ENCODE measurements around the gene CACNG6.

DNA sequence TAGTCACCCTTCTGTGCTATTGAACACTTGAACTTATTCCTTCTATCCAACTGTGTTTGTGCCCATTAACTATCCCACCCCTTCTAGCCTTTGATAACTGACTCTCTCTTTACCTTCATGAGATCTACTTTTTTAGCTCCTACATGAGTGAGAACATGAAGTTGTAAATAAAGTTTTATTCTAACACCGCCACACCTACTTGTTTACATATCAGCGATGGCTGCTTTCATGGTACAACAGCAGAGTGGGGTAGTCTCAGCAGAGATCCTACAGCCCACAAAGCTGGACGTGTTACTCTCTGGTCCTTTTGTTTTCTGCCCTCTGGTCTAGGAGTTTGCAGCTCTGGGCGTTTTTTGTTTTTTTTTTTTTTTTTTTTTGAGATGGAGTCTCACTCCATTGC, 48.6 kb downstream of the CACNG6 start:
- no peak for TF ChIP-seq EZH2 (IDR thresholded peaks at IDR 0.05)
- no peak for TF ChIP-seq POLR2AphosphoS5 (IDR thresholded peaks at IDR 0.05; ENCODE audit: borderline replicate concordance, low read depth, low read length)
